K562 (cell line): Measurements from ENCODE around the gene NRF1. TPM values are rescaled to one million over a fixed set of nuclear protein-coding genes. Genes with fewer than 3 reads are reported as not detected.

Experiments
- ATAC-seq: fragments of 200-7000 bp; cut with Tn5 transposase; 3 replicates; pipeline ENCODE4 v1.9.1; 2020; ENCODE audit warnings: moderate library complexity
- BruUV-seq: library from RNA; stranded (reverse); fragments of 400-500 nt; replicated peaks from 2 replicates; lab custom pipeline; 2021; lab: Mats Ljungman, UMichigan
- CTCF ChIA-PET: fragments of 300-600 bp; formaldehyde crosslinking; extraction: SDS; loops from one replicate; lab custom pipeline; 2021; ENCODE audit warnings: low intra/inter-chr PET ratio; lab: Yijun Ruan, JAX
- POLR2A ChIA-PET: fragments of 300-600, 350-650 bp; sonication (Branson Sonifier 250); formaldehyde crosslinking; extraction: SDS; loops from one replicate; lab custom pipeline; 2021; ENCODE audit warnings: antibody characterized with exemption, inconsistent platforms; lab: Yijun Ruan, JAX
- DNase-seq, 4 experiments: peaks; one replicate each; pipeline versions ENCODE4 v3.0.0 to v3.0.0-alpha.2; 2011 to 2018; ENCODE audit warnings: low spot score in 3 of 4, mixed read lengths in 3 of 4; ENCODE audit errors: extremely low read depth in 1 of 4
- FAIRE-seq: peaks from 2 replicates; lab custom pipeline; 2011; peaks lifted over from hg19 to GRCh38; lab: Jason Lieb, UNC
- H2AFZ ChIP-seq: 2 replicates; pipeline ENCODE4 v1.6.0; 2011; ENCODE audit warnings: low read depth, low read length, control low read depth, inconsistent platforms
- H3K27ac ChIP-seq: fragments of 200-600 bp; 3 replicates; pipeline ENCODE4 v1.8.0; 2011; ENCODE audit warnings: low read depth, mild to moderate bottlenecking, control low read depth, inconsistent platforms, low read length, moderate library complexity, mixed read lengths; ENCODE audit errors: extremely low read depth
- H3K27me3 ChIP-seq, 2 experiments: fragments of 300-600 bp in 1 of 2; 2 replicates in 1 of 2; 3 replicates in 1 of 2; pipeline versions ENCODE4 v1.6.0 to v1.8.0; 2011; ENCODE audit warnings: inconsistent platforms in 2 of 2, low read length in 2 of 2, mild to moderate bottlenecking in 1 of 2, mixed read lengths in 1 of 2, moderate library complexity in 1 of 2; ENCODE audit not compliant: control insufficient read depth in 2 of 2, insufficient read depth in 2 of 2
- H3K36me3 ChIP-seq: fragments of 300-600 bp; 3 replicates; pipeline ENCODE4 v1.8.0; 2011; ENCODE audit warnings: mild to moderate bottlenecking, low read length, inconsistent platforms; ENCODE audit not compliant: control insufficient read depth, insufficient read depth
- H3K4me1 ChIP-seq, 2 experiments: fragments of 200-600 bp in 1 of 2; replicated peaks in 1 of 2; 2 replicates in 1 of 2; 3 replicates in 1 of 2; pipeline versions ENCODE4 v1.5.1 to v1.8.0; 2011; ENCODE audit warnings: inconsistent platforms in 2 of 2, low read length in 2 of 2, mild to moderate bottlenecking in 1 of 2, mixed read lengths in 1 of 2, moderate library complexity in 1 of 2; ENCODE audit not compliant: control insufficient read depth in 2 of 2, insufficient read depth in 2 of 2
- H3K4me2 ChIP-seq: 2 replicates; pipeline ENCODE4 v1.6.1; 2011; ENCODE audit warnings: low read length, control low read depth, inconsistent platforms, mixed read lengths; ENCODE audit not compliant: insufficient read depth
- H3K4me3 ChIP-seq: fragments of 200-600 bp; sonication (generic), shearing (Covaris generic); 2 replicates; pipeline ENCODE4 v1.5.1; 2016; ENCODE audit warnings: control low read depth, inconsistent platforms
- H3K79me2 ChIP-seq: fragments of 200-600 bp; 3 replicates; pipeline ENCODE4 v1.8.0; 2011; ENCODE audit warnings: low read length, inconsistent platforms; ENCODE audit not compliant: control insufficient read depth, insufficient read depth
- H3K9ac ChIP-seq, 2 experiments: 2 replicates each; pipeline versions ENCODE4 v1.6.0 to v1.6.1; 2011; ENCODE audit warnings: low read depth in 2 of 2, low read length in 2 of 2, control low read depth in 1 of 2, inconsistent platforms in 1 of 2, mild to moderate bottlenecking in 1 of 2, mixed read lengths in 1 of 2; ENCODE audit not compliant: insufficient read depth in 1 of 2
- H3K9me1 ChIP-seq: one replicate; pipeline ENCODE4 v1.6.0; 2011; ENCODE audit warnings: inconsistent platforms, mild to moderate bottlenecking, low read length, moderate library complexity; ENCODE audit not compliant: control insufficient read depth, insufficient read depth
- H3K9me3 ChIP-seq: replicated peaks from 2 replicates; pipeline ENCODE4 v1.5.1; 2011; ENCODE audit warnings: low read depth, low read length, inconsistent platforms; ENCODE audit not compliant: control insufficient read depth, insufficient read depth
- H4K20me1 ChIP-seq: replicated peaks from 2 replicates; pipeline ENCODE4 v1.6.1; 2011; ENCODE audit warnings: low read length, inconsistent platforms, mixed read lengths; ENCODE audit not compliant: control insufficient read depth, insufficient read depth
- BCL6 ChIP-seq: fragments of 250-450 bp; sonication (Bioruptor Pico); IDR thresholded peaks from 2 replicates; pipeline ENCODE4 v1.4.0; 2020
- DACH1 ChIP-seq: fragments of 450-650 bp; IDR thresholded peaks from 2 replicates; pipeline ENCODE4 v1.6.1; 2018; ENCODE audit not compliant: partially characterized antibody
- ETV6 ChIP-seq, 3 experiments: fragments of 150-350 bp in 1 of 3; sonication (generic) in 1 of 3; formaldehyde crosslinking in 1 of 3; IDR thresholded peaks; 2 replicates each; pipeline versions ENCODE4 v1.6.1 to v1.8.0; 2014 to 2022; ENCODE audit warnings: borderline replicate concordance in 2 of 3, low read depth in 2 of 3, antibody characterized with exemption in 1 of 3, low read length in 1 of 3, mild to moderate bottlenecking in 1 of 3, missing genetic modification reagents in 1 of 3
- FOXK1 ChIP-seq: sonication (generic); formaldehyde crosslinking; IDR thresholded peaks from 2 replicates; pipeline ENCODE4 v1.8.0; 2022; ENCODE audit warnings: missing genetic modification reagents, mild to moderate bottlenecking, borderline replicate concordance
- KDM4B ChIP-seq, 2 experiments: fragments of 450-650 bp in 1 of 2; sonication (generic) in 1 of 2; IDR thresholded peaks; 2 replicates each; pipeline ENCODE4 v1.6.1; 2016 to 2017; ENCODE audit warnings: borderline replicate concordance in 2 of 2, antibody characterized with exemption in 1 of 2, low read depth in 1 of 2, mild to moderate bottlenecking in 1 of 2
- ZBTB33 ChIP-seq: sonication (generic); formaldehyde crosslinking; IDR thresholded peaks from 2 replicates; pipeline ENCODE4 v1.8.1; 2023; ENCODE audit warnings: mild to moderate bottlenecking, missing genetic modification reagents
- ZNF217 ChIP-seq: sonication (generic); formaldehyde crosslinking; IDR thresholded peaks from 2 replicates; pipeline ENCODE4 v1.8.0; 2022; ENCODE audit warnings: mild to moderate bottlenecking, missing genetic modification reagents
- ZNF224 ChIP-seq: sonication (generic); formaldehyde crosslinking; IDR thresholded peaks from 2 replicates; pipeline ENCODE4 v1.8.0; 2022; ENCODE audit warnings: mild to moderate bottlenecking, missing genetic modification reagents
- ZNF232 ChIP-seq: sonication (generic); formaldehyde crosslinking; IDR thresholded peaks from 2 replicates; pipeline ENCODE4 v1.8.0; 2022; ENCODE audit warnings: mild to moderate bottlenecking, missing genetic modification reagents
- ZNF75A ChIP-seq: fragments of 450-650 bp; formaldehyde crosslinking; IDR thresholded peaks from 2 replicates; pipeline ENCODE4 v1.4.0; 2020; ENCODE audit warnings: mild to moderate bottlenecking
- WGBS: fragments of 100-300 bp; shearing (Covaris generic); methylation state at CpG from one replicate; pipeline ENCODE4 v1.1.6; 2016; ENCODE audit warnings: low coverage, mixed read lengths; ENCODE audit not compliant: insufficient coverage; ENCODE audit errors: missing lambda C conversion rate; 5-methylcytosine and 5-hydroxymethylcytosine counted together
- in situ Hi-C: fragments of 300-500 bp; cut with MboI; formaldehyde crosslinking; loops from 4 replicates; pipeline ENCODE4 v1.15.0; 2018; ENCODE audit warnings: inconsistent platforms, mixed read lengths
- intact Hi-C: fragments of 100-400 bp; cut with micrococcal nuclease; formaldehyde crosslinking; loops from 2 replicates; pipeline ENCODE4 v1.14.2; 2022
- polyA plus RNA-seq, 8 experiments: library from polyadenylated mRNA; depleted of rRNA in 4 of 8; stranded (reverse) in 5 of 8; unstranded in 3 of 8; fragments of >200 nt; fragmentation: Nextera tagmentation in 2 of 8; fragmentation: Illumina TruSeq in 1 of 8; extraction: Ambion mirVana in 2 of 8; extraction: Trizol in 1 of 8; gene quantifications; 2 replicates each; pipeline versions ENCODE4 v1.2.1 to v1.2.3, GENCODE V29; 2011 to 2014; ENCODE audit warnings: inconsistent platforms in 1 of 8, missing spikeins in 1 of 8
- total RNA-seq, 7 experiments: library from RNA; depleted of rRNA in 6 of 7; stranded (reverse); fragments of >200 nt in 6 of 7; fragmentation: Illumina TruSeq in 2 of 7; extraction: Trizol in 2 of 7; gene quantifications; 2 replicates each; pipeline versions ENCODE4 v1.2.1 to v1.2.3, GENCODE V29; 2011 to 2021; ENCODE audit warnings: low replicate concordance in 1 of 7
- TF ChIP-seq, protein P1 (sequence below): sonication (generic); formaldehyde crosslinking; IDR thresholded peaks from 2 replicates; pipeline ENCODE4 v1.8.0; 2022; ENCODE audit warnings: missing genetic modification reagents, mild to moderate bottlenecking, borderline replicate concordance
- TF ChIP-seq, protein P2 (sequence below), 2 experiments: fragments of 450-650 bp in 1 of 2; sonication (generic) in 1 of 2; formaldehyde crosslinking; conservative IDR thresholded peaks; 2 replicates each; pipeline versions ENCODE4 v1.4.0 to v1.8.1; 2020 to 2022; ENCODE audit warnings: mild to moderate bottlenecking in 1 of 2, missing genetic modification reagents in 1 of 2
- TF ChIP-seq, protein P3 (sequence below): sonication (generic); formaldehyde crosslinking; IDR thresholded peaks from 2 replicates; pipeline ENCODE4 v1.8.0; 2022; ENCODE audit warnings: missing genetic modification reagents, mild to moderate bottlenecking, borderline replicate concordance

Gene NRF1
- total and polyA plus RNA-seq, 9 of the 15 experiments (the other 6 are each of a cell fraction or from before 2014, with no cell fraction given) = 8.6 to 28.8 (median 20.3) TPM

DNA sequence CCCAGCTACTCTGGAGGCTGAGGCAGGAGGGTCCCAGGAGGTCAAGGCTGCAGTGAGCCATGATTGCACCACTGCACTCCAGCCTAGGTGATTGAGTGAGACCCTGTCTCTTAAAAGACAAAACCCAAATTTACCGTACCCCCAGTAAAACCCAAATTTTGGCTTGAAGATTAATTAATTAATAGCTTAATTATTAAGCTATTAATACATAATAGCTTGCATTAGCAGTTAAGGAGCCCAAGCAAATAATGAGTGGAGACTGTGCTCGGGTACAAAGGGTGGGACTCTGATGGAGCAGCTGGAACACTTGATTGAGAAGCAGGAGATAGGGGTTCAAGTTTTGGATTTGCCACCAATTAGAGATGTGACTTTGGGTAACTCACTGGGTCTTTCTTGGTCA lies 28.9 kb downstream of the NRF1 start:
- Histone ChIP-seq H2AFZ (no peak overlapping the region), H3K9me3 (no peaks in the 10 kb centered on the region), H3K9me1 (no peaks in the 10 kb centered on the region), H3K27me3 (no peaks in the 10 kb centered on the region), H4K20me1 (0 out of 2 replicates have a peak, but pooled peaks cover 8% of the 10 kb centered on the region), H3K4me2 (no peak overlapping the region), H3K27ac (no peak overlapping the region), H3K4me1 (no peaks in the 10 kb centered on the region), H3K4me3 (no peak overlapping the region), H3K9ac (no peak overlapping the region), H3K36me3 (no peaks in the 10 kb centered on the region), H3K79me2 (peaks cover 7% of the 10 kb centered on the region; the same call in 2 of the 3 replicates)
- FAIRE-seq (no peak), DNase-seq (no peak), ATAC-seq (no peak)
- no TSS peak for BruUV-seq
- intact Hi-C loops = no loop called here
- WGBS = 38% methylated on average over 2 of the region's 2 CpGs
- POLR2A ChIA-PET = interaction anchor here (0.5 to 0.8 kb wide), 3 partner anchors 33 to 417 kb away, joined by 3 to 4 read pairs (median 3); no protein-coding TSS in a partner anchor
- in situ Hi-C loops = loop anchor here (5.0 to 25.0 kb wide), 2 partner anchors 278 to 423 kb away; no protein-coding TSS in a partner anchor
- CTCF ChIA-PET = no interaction called here
- no peak for TF ChIP-seq BCL6 (CRISPR knock-in tag)
- TF ChIP-seq, protein P1, sequence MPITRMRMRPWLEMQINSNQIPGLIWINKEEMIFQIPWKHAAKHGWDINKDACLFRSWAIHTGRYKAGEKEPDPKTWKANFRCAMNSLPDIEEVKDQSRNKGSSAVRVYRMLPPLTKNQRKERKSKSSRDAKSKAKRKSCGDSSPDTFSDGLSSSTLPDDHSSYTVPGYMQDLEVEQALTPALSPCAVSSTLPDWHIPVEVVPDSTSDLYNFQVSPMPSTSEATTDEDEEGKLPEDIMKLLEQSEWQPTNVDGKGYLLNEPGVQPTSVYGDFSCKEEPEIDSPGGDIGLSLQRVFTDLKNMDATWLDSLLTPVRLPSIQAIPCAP (CRISPR knock-in tag) = peak; percentile 89; the same call in 1 of the 2 replicates
- peak; percentile 70 for TF ChIP-seq ZBTB33 (CRISPR knock-in tag)
- no peak for TF ChIP-seq ETV6 (IDR thresholded peaks at IDR 0.05; ENCODE audit: borderline replicate concordance in 1 of 2, low read depth in 2 of 2, low read length in 1 of 2)
- peak; percentile 92; the same call in 1 of the 2 replicates for TF ChIP-seq ETV6 (CRISPR knock-in tag; IDR thresholded peaks at IDR 0.05; ENCODE audit: borderline replicate concordance)
- TF ChIP-seq, protein P2, sequence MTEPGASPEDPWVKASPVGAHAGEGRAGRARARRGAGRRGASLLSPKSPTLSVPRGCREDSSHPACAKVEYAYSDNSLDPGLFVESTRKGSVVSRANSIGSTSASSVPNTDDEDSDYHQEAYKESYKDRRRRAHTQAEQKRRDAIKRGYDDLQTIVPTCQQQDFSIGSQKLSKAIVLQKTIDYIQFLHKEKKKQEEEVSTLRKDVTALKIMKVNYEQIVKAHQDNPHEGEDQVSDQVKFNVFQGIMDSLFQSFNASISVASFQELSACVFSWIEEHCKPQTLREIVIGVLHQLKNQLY (CRISPR knock-in tag; conservative IDR thresholded peaks at IDR 0.05) = 0 out of 4 replicates have a peak, but pooled peaks of 1 of the 2 experiments have one; percentile 34
- TF ChIP-seq ZNF232 (CRISPR knock-in tag) = peak; percentile 91
- TF ChIP-seq, protein P3, sequence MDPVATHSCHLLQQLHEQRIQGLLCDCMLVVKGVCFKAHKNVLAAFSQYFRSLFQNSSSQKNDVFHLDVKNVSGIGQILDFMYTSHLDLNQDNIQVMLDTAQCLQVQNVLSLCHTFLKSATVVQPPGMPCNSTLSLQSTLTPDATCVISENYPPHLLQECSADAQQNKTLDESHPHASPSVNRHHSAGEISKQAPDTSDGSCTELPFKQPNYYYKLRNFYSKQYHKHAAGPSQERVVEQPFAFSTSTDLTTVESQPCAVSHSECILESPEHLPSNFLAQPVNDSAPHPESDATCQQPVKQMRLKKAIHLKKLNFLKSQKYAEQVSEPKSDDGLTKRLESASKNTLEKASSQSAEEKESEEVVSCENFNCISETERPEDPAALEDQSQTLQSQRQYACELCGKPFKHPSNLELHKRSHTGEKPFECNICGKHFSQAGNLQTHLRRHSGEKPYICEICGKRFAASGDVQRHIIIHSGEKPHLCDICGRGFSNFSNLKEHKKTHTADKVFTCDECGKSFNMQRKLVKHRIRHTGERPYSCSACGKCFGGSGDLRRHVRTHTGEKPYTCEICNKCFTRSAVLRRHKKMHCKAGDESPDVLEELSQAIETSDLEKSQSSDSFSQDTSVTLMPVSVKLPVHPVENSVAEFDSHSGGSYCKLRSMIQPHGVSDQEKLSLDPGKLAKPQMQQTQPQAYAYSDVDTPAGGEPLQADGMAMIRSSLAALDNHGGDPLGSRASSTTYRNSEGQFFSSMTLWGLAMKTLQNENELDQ (CRISPR knock-in tag) = 0 out of 2 replicates have a peak, but pooled peaks have one; percentile 90
- no peak for TF ChIP-seq ZNF75A (CRISPR knock-in tag)
- TF ChIP-seq ZNF217 (CRISPR knock-in tag) = peak; percentile 76; the same call in 1 of the 2 replicates
- 0 out of 2 replicates have a peak, but pooled peaks have one; percentile 72 for TF ChIP-seq FOXK1
- peak; percentile 95 for TF ChIP-seq DACH1
- peak; percentile 83; the same call in 1 of the 2 replicates for TF ChIP-seq ZNF224 (CRISPR knock-in tag)
- TF ChIP-seq KDM4B (IDR thresholded peaks at IDR 0.05; ENCODE audit: borderline replicate concordance in 2 of 2, low read depth in 1 of 2) = no peak
- TF ChIP-seq, all 486 proteins: peak for 10
